Ectodermal cell (in vitro differentiated cells): ENCODE data around the gene UGCG.
"Not testable (repeated sequence)": the region's sequence is repeated elsewhere in the genome, so short reads cannot be mapped to it uniquely, and the experiment has no call there.

Source experiments
- H3K27ac ChIP-seq: 2 replicates; pipeline ENCODE4 v1.7.0; 2013; ENCODE audit warnings: mild to moderate bottlenecking, low read depth, low read length; ENCODE audit not compliant: insufficient read depth, poor library complexity, severe bottlenecking
- H3K27me3 ChIP-seq: 2 replicates; pipeline ENCODE4 v1.7.0; 2013; ENCODE audit warnings: mild to moderate bottlenecking, low read length; ENCODE audit not compliant: insufficient read depth, control insufficient read depth, poor library complexity, severe bottlenecking
- H3K36me3 ChIP-seq: one replicate; pipeline ENCODE4 v1.7.0; 2013; ENCODE audit warnings: low read length; ENCODE audit not compliant: control insufficient read depth, insufficient read depth
- H3K4me1 ChIP-seq: one replicate; pipeline ENCODE4 v1.7.0; 2013; ENCODE audit warnings: low read length; ENCODE audit not compliant: control insufficient read depth, insufficient read depth
- H3K4me3 ChIP-seq: 2 replicates; pipeline ENCODE4 v1.7.0; 2013; ENCODE audit warnings: low read depth, low read length, control low read depth; ENCODE audit not compliant: insufficient read depth
- H3K9me3 ChIP-seq: 2 replicates; pipeline ENCODE4 v1.7.0; 2013; ENCODE audit warnings: mild to moderate bottlenecking, low read length, moderate library complexity; ENCODE audit not compliant: control insufficient read depth
- WGBS, 2 experiments: methylation state at CpG; one replicate each; pipeline ENCODE4 v1.1.7; 2013; ENCODE audit warnings: missing lambda C conversion rate in 2 of 2; 5-methylcytosine and 5-hydroxymethylcytosine counted together

Gene UGCG

GRCh38 chr9:111944241-111944866 is 47.7 kb downstream of the UGCG start:
- H3K36me3 ChIP-seq: no peaks in the 10 kb centered on the region
- no peaks in the 10 kb centered on the region for H3K27me3 ChIP-seq
- H3K4me1 ChIP-seq: no peaks in the 10 kb centered on the region
- 93 to 96% methylated on average over 3 of the region's 3 CpGs for WGBS, 2 experiments
- H3K4me3 ChIP-seq: no peak overlapping the region
- no peaks in the 10 kb centered on the region for H3K9me3 ChIP-seq
- H3K27ac ChIP-seq: no peak overlapping the region

- H3K9me3 ChIP-seq: no peaks in the 10 kb centered on the region
- no peaks in the 10 kb centered on the region for H3K27me3 ChIP-seq
- WGBS, 2 experiments: 90 to 92% methylated on average over 3 of the region's 3 CpGs
- H3K36me3 ChIP-seq: no peaks in the 10 kb centered on the region
- H3K4me1 ChIP-seq: no peaks in the 10 kb centered on the region
- no peak overlapping the region for H3K4me3 ChIP-seq
- no peak overlapping the region for H3K27ac ChIP-seq
Observed at GRCh38 chr9:111945216-111945615, 48.6 kb downstream of the UGCG start.

- not testable (repeated sequence) for H3K4me1 ChIP-seq, H3K36me3 ChIP-seq, H3K27ac ChIP-seq, H3K9me3 ChIP-seq, H3K27me3 ChIP-seq, H3K4me3 ChIP-seq
- 93 to 96% methylated on average over 20 to 21 of the region's 21 CpGs for WGBS, 2 experiments
Observed at GRCh38 chr9:111948109-111948508, 51.5 kb downstream of the UGCG start.

- H3K4me1 ChIP-seq: no peaks in the 10 kb centered on the region
- H3K27me3 ChIP-seq: no peaks in the 10 kb centered on the region
- no peaks in the 10 kb centered on the region for H3K9me3 ChIP-seq
- no peaks in the 10 kb centered on the region for H3K36me3 ChIP-seq
- WGBS, 2 experiments: 89 to 94% methylated on average over 2 of the region's 2 CpGs
- no peak overlapping the region for H3K27ac ChIP-seq
- H3K4me3 ChIP-seq: no peak overlapping the region
Observed at GRCh38 chr9:111948951-111949350, 52.3 kb downstream of the UGCG start.

GRCh38 chr9:111949919-111950318 is 53.3 kb downstream of the UGCG start:
- Histone ChIP-seq H3K4me1 (no peaks in the 10 kb centered on the region), H3K36me3 (no peaks in the 10 kb centered on the region), H3K27me3 (no peaks in the 10 kb centered on the region), H3K27ac (no peak overlapping the region), H3K4me3 (no peak overlapping the region), H3K9me3 (no peaks in the 10 kb centered on the region)
- 94 to 96% methylated on average over 3 of the region's 3 CpGs for WGBS, 2 experiments

- Histone ChIP-seq H3K36me3 (no peaks in the 10 kb centered on the region), H3K4me1 (no peaks in the 10 kb centered on the region), H3K27me3 (no peaks in the 10 kb centered on the region), H3K4me3 (no peak overlapping the region), H3K9me3 (no peaks in the 10 kb centered on the region), H3K27ac (no peak overlapping the region)
- WGBS, 2 experiments: 86 to 90% methylated on average over 3 of the region's 3 CpGs
Observed at GRCh38 chr9:111952559-111952958, 55.9 kb downstream of the UGCG start.

GRCh38 chr9:111953444-111953843 is 56.8 kb downstream of the UGCG start:
- no peaks in the 10 kb centered on the region for H3K27me3 ChIP-seq
- H3K9me3 ChIP-seq: no peaks in the 10 kb centered on the region
- H3K4me3 ChIP-seq: no peak overlapping the region
- H3K27ac ChIP-seq: no peak overlapping the region
- 86 to 95% methylated on average over 2 to 3 of the region's 3 CpGs for WGBS, 2 experiments
- no peaks in the 10 kb centered on the region for H3K36me3 ChIP-seq
- H3K4me1 ChIP-seq: no peaks in the 10 kb centered on the region

- Histone ChIP-seq H3K36me3 (no peaks in the 10 kb centered on the region), H3K27ac (no peak overlapping the region), H3K4me3 (no peak overlapping the region), H3K27me3 (no peaks in the 10 kb centered on the region), H3K4me1 (no peaks in the 10 kb centered on the region), H3K9me3 (no peaks in the 10 kb centered on the region)
- 78 to 81% methylated on average over 5 to 6 of the region's 6 CpGs for WGBS, 2 experiments
Observed at GRCh38 chr9:111955048-111955447, 58.4 kb downstream of the UGCG start.

- no peaks in the 10 kb centered on the region for H3K27me3 ChIP-seq
- 85% methylated on average over 2 of the region's 3 CpGs for WGBS, 2 experiments
- H3K4me1 ChIP-seq: no peaks in the 10 kb centered on the region
- no peaks in the 10 kb centered on the region for H3K9me3 ChIP-seq
- no peak overlapping the region for H3K27ac ChIP-seq
- H3K36me3 ChIP-seq: no peaks in the 10 kb centered on the region
- no peak overlapping the region for H3K4me3 ChIP-seq
Observed at GRCh38 chr9:111957856-111958631, 61.4 kb downstream of the UGCG start.

- WGBS, 2 experiments: 77 to 80% methylated on average over 7 of the region's 7 CpGs
- H3K4me1 ChIP-seq: no peaks in the 10 kb centered on the region
- no peaks in the 10 kb centered on the region for H3K27me3 ChIP-seq
- no peaks in the 10 kb centered on the region for H3K9me3 ChIP-seq
- no peaks in the 10 kb centered on the region for H3K36me3 ChIP-seq
- no peak overlapping the region for H3K27ac ChIP-seq
- H3K4me3 ChIP-seq: no peak overlapping the region
Observed at GRCh38 chr9:111959468-111960359, 63.1 kb downstream of the UGCG start.
